Astrocyte (in vitro differentiated cells and primary cell): ENCODE measurements around the gene TOP3A.

ENCODE experiments used
- EZH2 ChIP-seq: IDR thresholded peaks from 2 replicates; pipeline ENCODE4 v1.6.1; 2012; ENCODE audit warnings: mild to moderate bottlenecking, low read length, inconsistent platforms; ENCODE audit not compliant: insufficient read depth
- TF ChIP-seq, protein P1 (sequence below): IDR thresholded peaks from 2 replicates; pipeline ENCODE4 v1.5.1; 2011; ENCODE audit warnings: low read depth, mild to moderate bottlenecking, inconsistent platforms, low read length, moderate library complexity; ENCODE audit not compliant: insufficient read depth

DNA sequence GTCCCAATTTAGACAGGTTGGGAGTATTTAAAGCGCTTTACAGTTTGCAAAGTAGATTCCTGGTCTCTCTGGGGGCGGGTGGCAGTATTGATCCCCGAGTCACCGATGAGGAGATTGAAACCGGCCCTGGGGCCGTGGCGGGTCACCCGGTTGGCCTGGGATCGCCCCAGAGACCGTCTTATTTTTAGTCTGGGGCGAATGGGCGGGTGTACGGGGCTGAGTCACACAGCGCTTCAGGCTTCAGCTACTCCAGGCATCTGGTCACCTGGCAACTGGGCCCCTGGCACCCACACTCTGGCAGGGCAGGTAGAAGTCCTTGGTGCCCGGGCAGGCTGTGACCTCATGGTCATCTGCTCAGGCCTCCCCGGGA, 53.7 kb downstream of the TOP3A start:
- TF ChIP-seq, protein P1, sequence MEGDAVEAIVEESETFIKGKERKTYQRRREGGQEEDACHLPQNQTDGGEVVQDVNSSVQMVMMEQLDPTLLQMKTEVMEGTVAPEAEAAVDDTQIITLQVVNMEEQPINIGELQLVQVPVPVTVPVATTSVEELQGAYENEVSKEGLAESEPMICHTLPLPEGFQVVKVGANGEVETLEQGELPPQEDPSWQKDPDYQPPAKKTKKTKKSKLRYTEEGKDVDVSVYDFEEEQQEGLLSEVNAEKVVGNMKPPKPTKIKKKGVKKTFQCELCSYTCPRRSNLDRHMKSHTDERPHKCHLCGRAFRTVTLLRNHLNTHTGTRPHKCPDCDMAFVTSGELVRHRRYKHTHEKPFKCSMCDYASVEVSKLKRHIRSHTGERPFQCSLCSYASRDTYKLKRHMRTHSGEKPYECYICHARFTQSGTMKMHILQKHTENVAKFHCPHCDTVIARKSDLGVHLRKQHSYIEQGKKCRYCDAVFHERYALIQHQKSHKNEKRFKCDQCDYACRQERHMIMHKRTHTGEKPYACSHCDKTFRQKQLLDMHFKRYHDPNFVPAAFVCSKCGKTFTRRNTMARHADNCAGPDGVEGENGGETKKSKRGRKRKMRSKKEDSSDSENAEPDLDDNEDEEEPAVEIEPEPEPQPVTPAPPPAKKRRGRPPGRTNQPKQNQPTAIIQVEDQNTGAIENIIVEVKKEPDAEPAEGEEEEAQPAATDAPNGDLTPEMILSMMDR = no peak
- TF ChIP-seq EZH2 = no peak
